Measurements from ENCODE around the gene FBXW8. TPM values are rescaled to one million over a fixed set of nuclear protein-coding genes. Genes with fewer than 3 reads are reported as not detected.

The FBXW8 gene
- total and polyA plus RNA-seq, 2 experiments from 2014 or later: 17.0 to 20.6 TPM

DNA sequence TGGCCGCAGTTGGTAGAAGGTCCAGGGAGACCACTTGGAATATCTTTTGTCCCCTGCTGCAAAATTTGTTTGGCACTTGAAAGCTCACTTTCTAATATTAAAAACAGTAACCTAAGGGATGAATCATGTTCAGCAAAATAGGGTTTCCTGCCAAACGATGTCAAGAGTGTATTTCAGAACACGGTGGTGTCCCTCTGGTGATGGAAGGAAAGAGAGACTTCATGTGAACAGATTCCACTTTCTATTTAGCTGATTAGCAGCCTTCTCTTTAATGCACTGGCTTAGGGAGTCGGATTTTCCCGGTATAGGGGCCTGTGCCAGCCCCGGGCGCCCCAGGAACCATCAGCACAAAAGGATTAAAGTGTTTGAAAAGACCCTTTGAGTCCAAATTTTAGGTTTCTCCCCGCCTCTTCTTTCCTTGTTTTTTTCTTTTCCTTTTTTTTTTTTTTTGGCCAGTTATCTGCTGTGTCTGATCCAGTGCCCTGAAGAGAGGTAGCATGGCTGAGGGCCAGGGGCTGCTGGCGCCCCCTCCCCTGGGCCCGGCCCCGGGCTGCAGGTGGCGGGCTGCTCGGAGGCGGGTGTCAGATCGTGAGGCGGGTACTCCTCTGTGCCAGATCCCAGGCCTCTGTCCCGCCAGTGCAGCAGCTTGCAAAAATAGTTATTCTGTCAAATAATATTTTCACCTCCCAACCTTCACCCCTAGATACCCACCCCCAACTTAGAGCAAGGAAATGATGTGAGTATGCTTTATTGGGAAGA, 100.1 kb downstream of the FBXW8 start:
- DNase-seq (ENCODE audit: low spot score): no peak
- H3K27me3 ChIP-seq: no peaks in the 10 kb centered on the region
- no peaks in the 10 kb centered on the region for H3K9me2 ChIP-seq (replicated peaks; ENCODE audit: insufficient read depth)
- TF ChIP-seq EZH2phosphoT487 (IDR thresholded peaks at IDR 0.05; ENCODE audit: low read depth, severe bottlenecking, unreplicated experiment) (no peak), EZH2 (IDR thresholded peaks at IDR 0.05; ENCODE audit: borderline replicate concordance) (no peak)
- no peak overlapping the region for H3K4me3 ChIP-seq
- no peaks in the 10 kb centered on the region for H3K4me1 ChIP-seq (ENCODE audit: insufficient read depth)
- H3K4me2 ChIP-seq: no peak overlapping the region
- 96% methylated on average over 17 of the region's 17 CpGs for WGBS (ENCODE audit: low lambda C conversion rate, missing lambda C conversion rate)
- H2AFZ ChIP-seq: no peak overlapping the region
- peaks cover 2% of the 10 kb centered on the region for H3K9me3 ChIP-seq (ENCODE audit: low read depth)
- H3K79me2 ChIP-seq: no peaks in the 10 kb centered on the region
- H3K36me3 ChIP-seq (replicated peaks; ENCODE audit: insufficient read depth, low read depth): no peaks in the 10 kb centered on the region
- H4K20me1 ChIP-seq (ENCODE audit: insufficient read depth, poor library complexity, severe bottlenecking): no peaks in the 10 kb centered on the region
- H3K27ac ChIP-seq: no peak overlapping the region

DNA sequence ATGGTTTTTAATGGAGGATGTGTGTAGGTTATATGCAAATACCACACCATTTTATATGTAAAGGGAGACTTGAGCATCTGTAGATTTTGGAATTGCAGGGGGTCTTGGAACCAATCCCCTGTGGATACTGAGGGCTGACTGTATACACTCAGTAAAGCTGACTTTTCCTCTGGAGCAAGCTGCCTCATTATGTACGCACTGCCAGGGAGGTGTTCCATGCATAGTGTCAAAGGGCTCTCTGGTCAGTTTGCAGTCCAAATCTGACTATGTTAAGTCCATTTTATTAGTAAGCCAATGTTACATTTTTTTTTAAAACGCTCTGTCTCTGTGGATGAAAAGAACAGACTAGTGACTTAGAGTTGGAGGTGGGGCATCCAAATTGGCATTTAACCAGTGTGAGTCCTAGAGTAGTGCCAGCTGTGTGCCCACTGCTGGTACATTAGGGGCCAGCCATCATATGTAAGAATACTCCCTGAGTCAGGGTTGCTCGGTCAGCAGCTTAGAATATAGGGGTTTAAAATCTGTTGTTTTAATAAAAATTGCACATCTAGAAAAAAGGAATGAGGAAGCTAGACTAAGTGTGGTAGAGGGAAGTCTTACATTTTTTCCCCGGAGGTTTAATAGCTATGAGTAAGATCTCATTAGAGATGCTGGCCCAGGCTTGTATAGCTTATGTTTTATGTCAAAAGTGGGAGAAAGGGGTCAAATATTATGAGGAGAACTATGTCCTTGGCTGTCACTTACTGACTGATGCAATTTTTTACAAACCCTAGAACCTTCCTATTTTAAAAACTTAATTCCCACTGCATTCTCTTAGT, 101.4 kb downstream of the FBXW8 start:
- no peaks in the 10 kb centered on the region for H3K36me3 ChIP-seq (replicated peaks; ENCODE audit: insufficient read depth, low read depth)
- H3K79me2 ChIP-seq: no peaks in the 10 kb centered on the region
- H3K9me2 ChIP-seq (replicated peaks; ENCODE audit: insufficient read depth): no peaks in the 10 kb centered on the region
- DNase-seq (ENCODE audit: low spot score): no peak
- peaks cover 3% of the 10 kb centered on the region for H3K9me3 ChIP-seq (ENCODE audit: low read depth)
- H3K4me2 ChIP-seq: no peak overlapping the region
- no peak overlapping the region for H3K4me3 ChIP-seq
- TF ChIP-seq, protein P1, sequence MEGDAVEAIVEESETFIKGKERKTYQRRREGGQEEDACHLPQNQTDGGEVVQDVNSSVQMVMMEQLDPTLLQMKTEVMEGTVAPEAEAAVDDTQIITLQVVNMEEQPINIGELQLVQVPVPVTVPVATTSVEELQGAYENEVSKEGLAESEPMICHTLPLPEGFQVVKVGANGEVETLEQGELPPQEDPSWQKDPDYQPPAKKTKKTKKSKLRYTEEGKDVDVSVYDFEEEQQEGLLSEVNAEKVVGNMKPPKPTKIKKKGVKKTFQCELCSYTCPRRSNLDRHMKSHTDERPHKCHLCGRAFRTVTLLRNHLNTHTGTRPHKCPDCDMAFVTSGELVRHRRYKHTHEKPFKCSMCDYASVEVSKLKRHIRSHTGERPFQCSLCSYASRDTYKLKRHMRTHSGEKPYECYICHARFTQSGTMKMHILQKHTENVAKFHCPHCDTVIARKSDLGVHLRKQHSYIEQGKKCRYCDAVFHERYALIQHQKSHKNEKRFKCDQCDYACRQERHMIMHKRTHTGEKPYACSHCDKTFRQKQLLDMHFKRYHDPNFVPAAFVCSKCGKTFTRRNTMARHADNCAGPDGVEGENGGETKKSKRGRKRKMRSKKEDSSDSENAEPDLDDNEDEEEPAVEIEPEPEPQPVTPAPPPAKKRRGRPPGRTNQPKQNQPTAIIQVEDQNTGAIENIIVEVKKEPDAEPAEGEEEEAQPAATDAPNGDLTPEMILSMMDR (IDR thresholded peaks at IDR 0.05; ENCODE audit: poor library complexity): no peak
- TF ChIP-seq EZH2phosphoT487 (IDR thresholded peaks at IDR 0.05; ENCODE audit: low read depth, severe bottlenecking, unreplicated experiment): no peak
- no peak for TF ChIP-seq EZH2 (IDR thresholded peaks at IDR 0.05; ENCODE audit: borderline replicate concordance)
- no peak overlapping the region for H3K27ac ChIP-seq
- H3K4me1 ChIP-seq (ENCODE audit: insufficient read depth): no peaks in the 10 kb centered on the region
- no peak overlapping the region for H2AFZ ChIP-seq
- no peaks in the 10 kb centered on the region for H3K27me3 ChIP-seq
- WGBS (ENCODE audit: low lambda C conversion rate, missing lambda C conversion rate): 85% methylated on average over 4 of the region's 4 CpGs
- no peaks in the 10 kb centered on the region for H4K20me1 ChIP-seq (ENCODE audit: insufficient read depth, poor library complexity, severe bottlenecking)

DNA sequence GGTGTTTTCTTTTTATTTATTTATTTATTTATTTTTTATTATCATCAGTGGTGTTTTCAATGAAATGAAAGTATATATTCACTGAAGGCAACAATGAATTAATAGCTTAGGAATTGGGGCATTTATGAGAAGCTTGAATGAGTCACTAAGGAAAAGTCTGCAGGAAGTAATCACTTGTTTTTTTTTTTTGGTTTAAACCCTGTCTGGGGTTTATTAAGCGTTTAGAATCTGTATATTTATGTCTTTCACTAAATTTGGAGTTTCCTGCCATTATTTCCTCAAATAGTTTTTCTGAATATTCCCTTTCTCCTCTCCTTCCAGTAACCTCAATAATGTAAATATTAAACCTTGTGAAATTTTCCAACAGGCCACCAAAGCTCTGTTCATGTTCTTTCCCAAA, 103.0 kb downstream of the FBXW8 start:
- no peak overlapping the region for H2AFZ ChIP-seq
- no peaks in the 10 kb centered on the region for H3K79me2 ChIP-seq
- DNase-seq (ENCODE audit: low spot score): no peak
- H3K4me1 ChIP-seq (ENCODE audit: insufficient read depth): no peaks in the 10 kb centered on the region
- H3K36me3 ChIP-seq (replicated peaks; ENCODE audit: insufficient read depth, low read depth): no peaks in the 10 kb centered on the region
- H4K20me1 ChIP-seq (ENCODE audit: insufficient read depth, poor library complexity, severe bottlenecking): no peaks in the 10 kb centered on the region
- H3K4me2 ChIP-seq: no peak overlapping the region
- no peak overlapping the region for H3K4me3 ChIP-seq
- no peak overlapping the region for H3K27ac ChIP-seq
- WGBS (ENCODE audit: low lambda C conversion rate, missing lambda C conversion rate): 73% methylated on average over 1 of the region's 1 CpG
- H3K9me3 ChIP-seq (ENCODE audit: low read depth): peaks cover 3% of the 10 kb centered on the region
- TF ChIP-seq EZH2phosphoT487 (IDR thresholded peaks at IDR 0.05; ENCODE audit: low read depth, severe bottlenecking, unreplicated experiment) (no peak), EZH2 (IDR thresholded peaks at IDR 0.05; ENCODE audit: borderline replicate concordance) (no peak)
- TF ChIP-seq, protein P1 (IDR thresholded peaks at IDR 0.05; ENCODE audit: poor library complexity): no peak
- no peaks in the 10 kb centered on the region for H3K9me2 ChIP-seq (replicated peaks; ENCODE audit: insufficient read depth)
- H3K27me3 ChIP-seq: no peaks in the 10 kb centered on the region
